Central memory CD4-positive, alpha-beta T cell (primary cell): ENCODE data around the gene TAF5L.
"Not testable (repeated sequence)": the region's sequence is repeated elsewhere in the genome, so short reads cannot be mapped to it uniquely, and the experiment has no call there.

Experiments
- DNase-seq: peaks from one replicate; pipeline ENCODE4 v3.0.0; 2022

The TAF5L gene

GRCh38 chr1:229599218-229599954 is 26.5 kb downstream of the TAF5L start:
- DNase-seq: no peak

- DNase-seq: no peak
Measured at GRCh38 chr1:229597877-229598276, 28.0 kb downstream of the TAF5L start.

GRCh38 chr1:229596925-229597699 is 28.8 kb downstream of the TAF5L start:
- no peak for DNase-seq

GRCh38 chr1:229595876-229596275 is 30.0 kb downstream of the TAF5L start:
- not testable (repeated sequence) for DNase-seq

GRCh38 chr1:229594227-229595008 is 31.5 kb downstream of the TAF5L start:
- no peak for DNase-seq

- no peak for DNase-seq
Measured at GRCh38 chr1:229593800-229594199, 32.1 kb downstream of the TAF5L start.

GRCh38 chr1:229590119-229590518 is 35.8 kb downstream of the TAF5L start:
- DNase-seq: no peak

GRCh38 chr1:229585338-229585737 is 40.6 kb downstream of the TAF5L start:
- DNase-seq: no peak

- no peak for DNase-seq
Measured at GRCh38 chr1:229582715-229583114, 43.2 kb downstream of the TAF5L start.

GRCh38 chr1:229582011-229582694 is 43.8 kb downstream of the TAF5L start:
- no peak for DNase-seq

- no peak for DNase-seq
Measured at GRCh38 chr1:229581485-229581884, 44.4 kb downstream of the TAF5L start.

- no peak for DNase-seq
Measured at GRCh38 chr1:229579059-229579673, 46.8 kb downstream of the TAF5L start.

- no peak for DNase-seq
Measured at GRCh38 chr1:229578168-229579058, 47.5 kb downstream of the TAF5L start.

- DNase-seq: no peak
Measured at GRCh38 chr1:229574679-229575442, 51.1 kb downstream of the TAF5L start.

- DNase-seq: no peak
Measured at GRCh38 chr1:229572286-229572685, 53.6 kb downstream of the TAF5L start.

GRCh38 chr1:229570891-229571516 is 54.9 kb downstream of the TAF5L start:
- DNase-seq: no peak

- DNase-seq: no peak
Measured at GRCh38 chr1:229570305-229570704, 55.6 kb downstream of the TAF5L start.

GRCh38 chr1:229567109-229567868 is 58.6 kb downstream of the TAF5L start:
- DNase-seq: no peak

GRCh38 chr1:229563701-229564100 is 62.2 kb downstream of the TAF5L start:
- DNase-seq: no peak
